Measurements from ENCODE around the gene ACACB.

DNA sequence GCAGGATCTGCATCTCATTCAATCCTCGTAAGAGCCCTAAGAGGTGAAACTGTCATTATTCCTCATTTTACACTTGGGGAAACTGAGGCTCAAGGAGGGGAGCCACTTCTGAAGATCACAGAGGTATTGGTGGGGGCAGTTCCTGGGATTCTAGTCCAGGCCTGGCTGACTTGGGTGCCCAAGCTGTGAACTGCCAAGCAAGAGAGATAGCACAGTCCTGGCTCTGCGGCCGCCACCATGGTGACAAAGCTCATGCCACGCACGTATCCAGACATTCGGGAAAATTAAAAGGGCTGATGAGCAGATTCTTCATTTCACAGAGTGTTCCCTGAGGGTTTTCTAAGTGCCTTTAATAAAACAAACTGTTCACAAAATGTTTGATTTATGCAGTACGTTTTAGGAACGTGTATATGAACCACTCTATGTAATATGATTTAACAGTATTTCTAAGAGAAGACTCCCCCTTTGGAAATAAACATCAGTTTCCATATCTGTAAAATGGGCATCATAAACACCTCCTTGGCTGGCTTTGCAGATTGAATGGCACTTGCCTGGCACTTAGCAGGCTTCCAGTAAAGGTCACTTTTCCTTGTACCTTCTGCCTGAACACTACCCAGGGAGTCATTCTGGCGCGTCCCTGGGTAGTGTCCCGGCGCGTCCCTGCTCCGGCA, 84.6 kb downstream of the ACACB start:
- TF ChIP-seq, protein P1, sequence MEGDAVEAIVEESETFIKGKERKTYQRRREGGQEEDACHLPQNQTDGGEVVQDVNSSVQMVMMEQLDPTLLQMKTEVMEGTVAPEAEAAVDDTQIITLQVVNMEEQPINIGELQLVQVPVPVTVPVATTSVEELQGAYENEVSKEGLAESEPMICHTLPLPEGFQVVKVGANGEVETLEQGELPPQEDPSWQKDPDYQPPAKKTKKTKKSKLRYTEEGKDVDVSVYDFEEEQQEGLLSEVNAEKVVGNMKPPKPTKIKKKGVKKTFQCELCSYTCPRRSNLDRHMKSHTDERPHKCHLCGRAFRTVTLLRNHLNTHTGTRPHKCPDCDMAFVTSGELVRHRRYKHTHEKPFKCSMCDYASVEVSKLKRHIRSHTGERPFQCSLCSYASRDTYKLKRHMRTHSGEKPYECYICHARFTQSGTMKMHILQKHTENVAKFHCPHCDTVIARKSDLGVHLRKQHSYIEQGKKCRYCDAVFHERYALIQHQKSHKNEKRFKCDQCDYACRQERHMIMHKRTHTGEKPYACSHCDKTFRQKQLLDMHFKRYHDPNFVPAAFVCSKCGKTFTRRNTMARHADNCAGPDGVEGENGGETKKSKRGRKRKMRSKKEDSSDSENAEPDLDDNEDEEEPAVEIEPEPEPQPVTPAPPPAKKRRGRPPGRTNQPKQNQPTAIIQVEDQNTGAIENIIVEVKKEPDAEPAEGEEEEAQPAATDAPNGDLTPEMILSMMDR (conservative IDR thresholded peaks at IDR 0.05; ENCODE audit: low read depth, low read length), result no peak
- TF ChIP-seq EZH2 (IDR thresholded peaks at IDR 0.05; ENCODE audit: borderline replicate concordance, low read depth, low read length, poor library complexity, severe bottlenecking), result no peak

Measured in A673 (cell line).